Measurements from ENCODE around the gene LMO1.

LMO1 gene

DNA sequence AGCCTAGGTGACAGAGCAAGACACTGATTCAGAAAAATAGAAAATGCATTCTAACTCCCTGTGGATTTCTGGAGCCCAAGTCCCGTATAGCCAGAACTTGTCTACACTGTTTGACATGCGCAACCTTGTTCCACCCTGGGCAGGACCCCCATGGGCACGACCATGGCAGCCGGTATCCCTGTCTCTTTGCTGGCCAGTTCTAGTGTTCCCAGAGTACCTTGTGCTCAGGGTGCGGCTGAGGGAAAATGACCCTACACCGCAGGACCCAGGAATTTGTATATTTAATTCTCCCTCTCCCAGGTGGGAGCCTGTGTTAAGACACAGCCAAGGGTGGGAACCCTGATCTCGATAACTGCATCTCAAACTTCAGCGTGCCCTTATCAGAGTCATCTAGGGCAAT, 58.1 kb downstream of the LMO1 start:
- no peak for DNase-seq (ENCODE audit: low read depth)

DNA sequence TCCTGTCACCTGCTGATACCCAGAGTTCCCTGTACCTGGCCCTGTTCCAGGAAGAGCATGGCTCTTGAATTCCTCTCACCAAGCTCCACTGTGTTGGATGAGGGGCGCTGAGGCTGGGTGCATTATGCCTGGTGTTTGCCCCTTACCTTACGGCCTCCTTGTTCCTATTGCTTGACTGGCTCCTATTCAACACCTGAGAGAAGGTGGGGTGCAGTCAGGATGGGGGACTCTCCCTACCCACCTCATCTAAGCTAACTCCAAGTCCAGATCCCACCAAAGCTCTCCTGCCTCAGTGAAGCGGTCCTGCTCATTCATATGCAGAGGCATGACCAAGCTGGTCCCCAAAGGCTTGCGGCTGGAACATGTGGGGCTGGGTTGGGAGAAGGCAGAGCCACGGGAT, 59.1 kb downstream of the LMO1 start:
- DNase-seq (ENCODE audit: low read depth) = no peak

DNA sequence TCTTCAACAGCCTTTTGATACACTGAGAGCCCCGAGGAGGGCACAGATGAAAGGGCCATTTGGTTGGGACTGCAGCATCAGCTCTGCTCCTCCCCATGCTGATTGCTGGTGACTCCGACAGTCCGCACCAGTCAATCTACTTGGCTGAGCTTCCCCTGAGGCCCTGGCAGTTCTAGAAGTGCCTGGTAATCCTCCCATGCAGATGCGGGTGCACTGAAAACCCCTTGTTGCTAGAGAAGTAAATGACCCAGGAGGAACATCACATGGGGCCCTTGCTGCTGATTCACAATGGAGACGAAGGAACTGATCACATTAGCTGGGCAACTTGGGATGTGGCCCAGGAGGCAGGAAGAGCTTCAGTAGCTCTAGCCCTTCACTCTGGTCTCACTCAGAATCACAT, 59.7 kb downstream of the LMO1 start:
- no peak for DNase-seq (ENCODE audit: low read depth)

DNA sequence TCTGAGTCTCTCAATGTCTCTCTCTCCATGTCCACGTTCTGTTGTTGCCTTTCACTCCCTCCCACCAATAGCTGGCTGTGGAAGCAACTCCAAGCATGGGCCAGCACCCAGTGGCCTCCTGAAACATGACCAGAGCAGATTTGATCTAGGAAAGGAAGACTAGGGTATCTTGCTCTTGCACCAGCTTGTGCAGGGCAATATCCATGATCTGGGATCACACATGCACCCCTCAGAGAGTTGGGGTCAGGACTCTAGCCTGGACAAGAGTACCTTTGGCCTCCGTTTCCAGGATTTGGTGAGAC, 60.3 kb downstream of the LMO1 start:
- no peak for DNase-seq (ENCODE audit: low read depth)

DNA sequence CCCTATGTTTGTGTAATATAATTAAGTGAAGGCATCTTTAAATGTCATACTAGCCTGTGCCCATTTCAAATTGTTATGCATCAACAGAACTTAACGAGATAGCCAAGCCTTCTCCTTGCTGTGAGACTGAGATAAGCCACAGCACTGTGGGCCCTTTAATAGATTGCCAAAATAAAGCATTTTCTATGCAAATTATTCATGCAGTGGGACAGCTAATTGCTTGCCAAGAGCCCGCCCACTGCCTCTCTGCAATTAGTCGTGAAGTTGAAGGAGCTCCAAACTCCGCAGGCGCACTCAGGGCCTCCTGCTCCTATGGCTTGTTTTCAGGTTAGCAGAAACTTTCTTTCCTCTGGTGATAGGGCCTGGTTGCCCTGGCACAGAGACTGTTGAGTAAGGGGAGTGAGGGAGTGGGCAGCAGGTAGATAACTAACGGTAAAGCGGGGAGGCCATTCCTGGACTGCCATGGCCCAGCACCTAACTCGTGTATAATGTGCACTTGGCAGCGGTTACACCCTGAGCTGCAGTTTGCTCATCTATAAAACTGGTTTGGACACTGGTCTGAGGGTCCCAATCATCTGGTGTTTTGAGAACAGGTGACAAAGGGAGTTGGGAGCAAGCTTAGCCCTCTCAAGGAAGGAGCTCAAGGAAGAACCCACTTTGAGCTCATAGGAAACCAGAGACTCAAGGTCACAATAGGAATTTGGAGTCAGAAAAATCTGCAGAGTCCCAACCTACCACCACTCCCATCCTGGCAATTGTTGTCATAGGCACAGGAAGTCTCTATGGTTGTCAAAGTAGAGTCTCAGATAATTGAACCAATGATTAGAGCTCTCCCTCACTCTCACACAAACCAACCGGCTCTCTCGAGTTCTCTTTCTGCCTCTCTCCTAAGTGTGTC, 60.9 kb downstream of the LMO1 start:
- DNase-seq (ENCODE audit: low read depth) = no peak

DNA sequence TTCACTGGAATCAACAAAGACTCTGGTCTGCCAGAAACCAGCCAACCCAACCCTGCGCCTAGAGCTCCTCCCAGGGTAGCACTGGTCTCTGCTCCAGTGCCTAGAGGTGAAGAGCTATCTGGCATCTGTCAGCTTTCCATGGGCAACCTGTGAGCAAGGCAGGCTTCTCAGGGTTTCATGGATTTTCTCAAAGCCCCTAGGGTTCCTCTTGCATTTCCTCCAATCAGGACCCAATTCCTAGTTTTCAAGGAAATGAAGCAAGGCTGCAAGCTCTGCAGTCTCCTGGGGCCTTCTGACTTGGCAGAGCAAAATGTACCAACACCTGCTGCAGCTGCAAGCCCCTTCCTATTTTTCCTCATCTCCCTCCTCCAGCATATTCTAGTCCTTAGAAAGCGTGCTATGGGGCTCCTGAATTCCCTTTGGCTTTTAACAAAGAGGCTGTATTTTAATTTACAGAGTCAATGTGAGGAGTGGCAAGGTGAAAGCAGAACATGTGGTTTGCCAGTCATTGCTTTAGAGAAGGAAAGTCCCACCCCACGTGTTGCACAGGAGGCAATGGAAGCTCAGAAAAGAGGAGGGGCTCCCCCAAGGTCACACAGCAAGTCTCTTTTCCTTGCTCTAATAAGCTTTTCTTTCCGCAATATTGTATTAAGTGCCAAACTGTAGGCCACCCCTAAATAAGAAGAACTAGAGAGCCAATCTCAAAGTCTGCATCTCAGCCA, 61.9 kb downstream of the LMO1 start:
- no peak for DNase-seq (ENCODE audit: low read depth)

DNA sequence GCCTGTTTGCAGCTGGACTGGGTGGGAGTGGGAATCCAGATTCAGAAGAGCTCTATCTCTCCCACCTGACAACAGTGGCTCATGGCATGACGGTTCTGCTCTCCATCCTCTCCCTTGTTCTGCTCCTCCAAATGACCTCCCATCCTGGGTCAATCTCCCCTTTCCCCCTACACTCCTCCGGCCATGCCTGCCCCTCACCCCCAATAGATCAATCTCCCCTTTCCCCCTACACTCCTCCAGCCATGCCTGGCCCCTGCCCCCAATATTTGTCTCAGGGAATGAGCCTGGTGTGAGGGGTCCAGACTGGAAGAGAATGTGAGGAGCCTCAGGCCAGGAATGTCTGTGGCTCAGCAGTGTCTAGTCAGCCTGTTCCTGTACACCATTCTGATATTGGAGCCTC, 64.0 kb downstream of the LMO1 start:
- DNase-seq (ENCODE audit: low read depth) = no peak

DNA sequence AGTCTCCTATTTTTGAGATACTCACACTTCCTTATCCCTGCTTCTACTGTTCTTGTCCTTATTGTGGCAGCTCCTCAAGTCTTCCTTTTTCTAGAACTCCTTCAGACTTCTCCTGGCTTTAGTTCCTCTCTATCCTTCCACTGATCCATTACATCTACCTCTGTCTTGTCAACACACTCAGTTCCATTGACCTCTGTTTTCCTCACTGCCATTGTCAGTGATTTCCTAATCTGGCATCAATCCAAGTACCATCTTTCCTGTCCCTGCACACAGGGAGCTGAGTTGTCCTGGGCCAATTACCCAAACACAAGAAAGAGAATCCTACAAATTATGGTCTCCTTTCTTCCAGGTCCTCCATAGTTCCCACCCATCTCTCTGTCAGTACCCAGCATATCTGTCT, 66.9 kb downstream of the LMO1 start:
- no peak for DNase-seq (ENCODE audit: low read depth)

DNA sequence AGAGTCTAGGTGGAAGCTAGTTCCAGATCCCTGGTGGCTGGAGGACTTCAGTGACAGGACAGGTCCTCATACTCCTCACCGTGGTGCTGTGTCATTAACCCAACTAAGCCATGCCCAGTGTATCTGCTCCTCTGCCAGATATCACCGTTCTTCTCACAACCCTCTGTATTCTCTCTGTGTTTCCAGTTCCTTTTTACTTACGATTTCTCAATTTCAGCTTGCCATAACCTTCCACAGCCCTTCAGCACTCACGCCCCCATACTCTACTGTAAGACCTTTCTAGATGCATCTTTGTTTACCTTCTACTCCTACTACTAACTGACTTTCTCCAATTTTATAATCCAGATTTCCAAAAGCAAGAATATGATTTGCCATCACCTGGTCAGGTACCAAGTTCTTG, 68.7 kb downstream of the LMO1 start:
- DNase-seq (ENCODE audit: low read depth) = no peak

DNA sequence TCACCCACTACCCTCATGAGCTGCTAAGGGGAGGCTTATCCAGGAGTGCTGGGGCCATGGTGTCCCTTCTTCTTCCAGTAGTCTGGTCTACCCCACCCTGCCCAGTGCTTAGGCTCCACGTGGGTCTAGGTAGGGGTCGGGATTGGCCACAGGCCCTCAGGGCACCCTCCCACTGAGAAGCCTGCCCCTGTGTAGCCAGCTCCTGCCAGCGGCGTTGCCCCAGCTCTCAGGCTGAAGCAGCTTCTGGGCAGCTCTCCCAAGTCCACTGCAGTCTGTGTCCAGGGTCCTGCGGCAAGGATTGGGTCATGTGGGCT, 70.8 kb downstream of the LMO1 start:
- no peak for DNase-seq (ENCODE audit: low read depth)

DNA sequence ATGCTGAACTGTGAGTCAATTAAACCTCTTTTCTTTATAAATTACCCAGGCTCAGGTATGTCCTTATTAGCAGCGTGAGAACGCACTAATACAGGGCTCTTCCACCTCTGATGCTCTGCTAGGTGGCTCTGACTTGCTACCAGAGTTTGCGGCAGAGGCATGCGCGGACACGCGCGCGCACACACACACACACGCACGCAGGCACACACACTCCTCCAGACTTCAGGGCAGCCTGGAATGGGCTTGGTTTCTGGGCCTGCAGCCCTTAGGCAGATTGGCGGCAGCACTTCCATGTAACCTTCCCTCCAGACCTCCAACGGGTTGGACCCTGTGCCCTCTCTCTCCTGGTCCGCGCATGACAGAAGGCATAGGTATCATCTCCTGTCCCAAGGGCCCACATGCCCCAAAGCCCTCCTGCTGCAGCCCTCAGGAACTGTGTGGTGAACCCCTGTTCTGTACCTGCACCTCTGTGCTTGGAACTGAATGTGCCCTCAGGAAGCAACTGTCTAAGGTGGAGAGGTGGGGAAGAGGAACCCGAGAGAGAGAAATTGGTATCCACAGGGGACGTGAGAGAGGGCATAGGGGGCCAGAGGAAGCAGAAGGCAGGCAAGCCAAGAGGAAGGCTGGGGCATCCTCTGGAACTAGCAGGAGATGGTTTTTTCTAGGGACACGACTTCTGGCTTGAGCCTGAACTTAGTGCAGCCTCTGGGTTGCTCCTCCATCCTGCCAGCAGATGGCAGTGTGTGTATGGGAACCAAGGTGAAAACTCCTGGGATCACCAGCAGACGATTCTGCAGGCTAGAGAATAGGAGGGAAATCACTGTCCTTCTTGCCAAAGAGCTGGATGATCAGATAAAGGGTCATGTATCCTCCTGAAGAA, 71.4 kb downstream of the LMO1 start:
- peak; percentile 35 for DNase-seq (ENCODE audit: low read depth)

DNA sequence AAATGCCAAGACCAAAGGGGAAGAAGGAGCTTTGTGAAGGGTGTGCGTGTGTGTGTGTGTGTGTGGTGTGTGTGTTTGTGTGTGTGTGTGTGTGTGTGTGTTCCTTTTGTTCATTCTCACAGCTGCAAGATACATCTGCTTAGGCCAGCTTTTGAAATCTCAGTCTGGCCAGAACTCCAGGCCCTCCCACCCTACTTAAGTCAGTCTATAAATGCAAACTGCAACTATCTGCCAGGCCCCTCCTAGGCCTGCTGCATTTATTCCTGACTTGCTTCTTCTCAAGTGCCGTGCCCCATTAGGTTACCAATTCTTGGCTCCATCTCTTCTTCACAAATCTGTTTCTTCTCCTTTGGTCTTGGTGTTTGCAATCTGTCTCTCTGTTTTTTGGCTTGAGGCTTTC, 73.2 kb downstream of the LMO1 start:
- no peak for DNase-seq (ENCODE audit: low read depth)

DNA sequence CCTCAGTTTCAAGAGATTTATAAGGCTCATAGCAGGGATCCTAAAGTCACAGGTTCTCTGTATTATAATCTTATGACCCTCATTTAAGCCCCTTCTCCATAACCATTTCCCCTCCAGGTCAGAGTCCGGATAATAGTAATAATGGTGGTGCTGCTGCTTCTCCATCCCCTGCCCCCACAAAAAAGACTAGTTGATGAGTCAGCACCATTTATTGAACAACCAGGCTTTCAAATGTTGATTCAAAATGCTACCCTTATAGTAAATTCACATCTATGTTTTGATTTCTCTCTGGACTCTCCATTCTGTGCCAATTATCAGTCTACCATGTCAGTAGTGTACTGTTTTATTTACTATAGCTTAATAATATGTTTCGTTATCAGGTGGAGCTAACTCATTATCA, 77.2 kb downstream of the LMO1 start:
- DNase-seq (ENCODE audit: low read depth) = no peak

DNA sequence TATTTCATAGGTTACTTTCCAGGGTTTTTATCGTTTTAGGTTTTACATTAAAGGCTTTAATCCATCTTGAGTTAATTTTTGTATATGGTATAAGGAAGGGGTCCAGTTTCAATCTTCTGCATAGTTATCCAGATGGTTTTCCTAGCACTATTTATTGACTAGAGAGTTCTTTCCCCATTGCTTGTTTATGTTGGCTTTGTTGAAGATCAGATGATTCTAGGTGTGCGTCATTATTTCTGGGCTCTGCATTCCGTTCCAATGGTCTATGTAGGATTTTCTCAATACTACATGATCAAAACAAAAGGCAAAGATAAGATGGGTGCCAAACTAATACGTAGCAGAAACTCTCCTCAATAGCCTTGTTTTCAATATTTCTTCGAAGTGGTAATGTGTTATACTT, 80.6 kb downstream of the LMO1 start:
- no peak for DNase-seq (ENCODE audit: low read depth)

DNA sequence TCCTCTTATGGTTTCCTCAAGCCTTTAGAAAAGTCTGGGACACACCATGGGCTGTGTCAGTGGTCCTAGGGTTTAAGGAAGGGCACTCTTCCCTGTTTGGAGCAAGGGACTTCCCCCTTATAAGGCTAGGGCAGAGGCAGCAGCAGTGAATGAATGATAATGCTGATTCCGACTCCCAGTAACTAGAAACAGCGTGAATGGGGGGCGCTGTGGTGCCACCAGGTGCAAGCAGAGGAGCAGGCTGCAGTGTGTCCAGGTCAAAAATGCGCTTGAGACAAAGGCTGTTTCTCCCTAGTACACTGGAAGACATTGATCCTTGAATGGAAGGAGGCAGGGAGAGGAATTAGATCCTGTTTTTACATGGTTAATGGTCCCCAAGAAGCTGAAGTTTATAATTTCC, 83.2 kb downstream of the LMO1 start:
- DNase-seq (ENCODE audit: low read depth) = no peak

DNA sequence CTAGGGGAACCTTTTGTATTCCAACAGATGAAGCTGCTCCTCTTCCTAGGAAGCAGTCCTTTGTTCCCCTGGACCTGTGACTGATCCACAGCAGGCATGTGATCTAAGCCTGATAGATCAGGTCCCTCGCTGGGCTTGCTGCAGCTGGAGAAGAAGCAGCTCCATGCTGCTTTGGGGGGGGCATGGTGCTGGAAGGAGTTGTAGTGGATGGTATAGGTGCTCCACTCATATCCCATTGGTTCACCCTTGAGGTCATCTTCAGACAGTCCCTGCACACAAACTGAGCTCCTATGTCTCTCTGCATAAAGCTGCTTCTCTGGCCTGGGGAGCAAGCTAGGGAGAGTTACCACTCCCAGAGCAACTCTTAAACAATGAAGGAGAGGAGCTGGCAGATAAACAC, 85.4 kb downstream of the LMO1 start:
- no peak for DNase-seq (ENCODE audit: low read depth)

DNA sequence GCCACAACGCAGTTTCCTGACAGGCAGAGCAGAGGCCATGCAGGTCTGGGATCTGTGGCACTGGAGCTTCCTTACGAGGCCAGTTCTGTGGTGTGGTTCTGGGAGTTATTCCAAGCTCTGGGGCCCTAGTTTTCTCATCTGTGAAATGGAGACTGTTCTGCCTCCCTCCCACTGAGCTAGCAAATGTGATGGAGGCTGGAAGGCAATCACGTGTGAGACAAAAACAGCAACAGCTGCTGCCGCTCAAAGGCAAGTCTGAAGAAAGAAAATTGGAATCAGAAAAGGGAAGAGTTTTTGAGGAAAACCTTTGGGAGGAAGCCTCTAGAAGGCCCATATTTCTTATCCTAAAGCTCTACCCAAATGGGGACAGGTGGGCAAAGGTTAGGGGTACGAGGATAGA, 86.5 kb downstream of the LMO1 start:
- DNase-seq (ENCODE audit: low read depth) = no peak

Data from GM04504 (cell line).